Measurements from ENCODE around the gene WDHD1.

- TF ChIP-seq CTCF (IDR thresholded peaks at IDR 0.05; ENCODE audit: low read depth, low read length, poor library complexity, severe bottlenecking): no peak
- no peak for TF ChIP-seq EZH2phosphoT487 (IDR thresholded peaks at IDR 0.05; ENCODE audit: borderline replicate concordance, low read length)
Measured at GRCh38 chr14:55028476-55028875, 1.6 kb upstream of the WDHD1 start.

Measured in DOHH2 (cell line).